HG02840 (cell line): Measurements from ENCODE around the gene PLEK.

Experiments used
- ATAC-seq: cut with Tn5 transposase; IDR thresholded peaks from one replicate; pipeline ENCODE4 v1.9.1; 2021; ENCODE audit warnings: mild to moderate bottlenecking, moderate library complexity, moderate number of reproducible peaks; ENCODE audit not compliant: unreplicated experiment, low FRiP score

The PLEK gene

DNA sequence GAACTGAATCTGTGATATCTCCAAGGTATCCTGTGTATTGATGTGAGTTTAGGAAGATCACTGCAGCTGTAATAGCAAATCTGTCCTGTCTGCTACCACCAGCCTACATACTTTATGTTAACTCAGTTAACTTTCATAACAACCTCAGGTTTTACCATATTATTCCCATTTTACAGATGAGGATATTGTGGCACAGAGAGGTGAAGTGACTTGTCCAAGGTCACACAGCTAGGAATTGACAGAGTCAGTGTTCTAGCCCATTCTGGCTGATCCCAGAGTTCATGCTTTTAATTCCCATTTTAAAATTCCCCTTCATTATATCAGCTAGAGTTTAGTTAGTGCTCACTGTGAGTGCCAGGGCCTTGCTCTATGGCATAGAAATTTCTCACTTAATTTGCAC, 49.4 kb downstream of the PLEK start:
- no peak for ATAC-seq

DNA sequence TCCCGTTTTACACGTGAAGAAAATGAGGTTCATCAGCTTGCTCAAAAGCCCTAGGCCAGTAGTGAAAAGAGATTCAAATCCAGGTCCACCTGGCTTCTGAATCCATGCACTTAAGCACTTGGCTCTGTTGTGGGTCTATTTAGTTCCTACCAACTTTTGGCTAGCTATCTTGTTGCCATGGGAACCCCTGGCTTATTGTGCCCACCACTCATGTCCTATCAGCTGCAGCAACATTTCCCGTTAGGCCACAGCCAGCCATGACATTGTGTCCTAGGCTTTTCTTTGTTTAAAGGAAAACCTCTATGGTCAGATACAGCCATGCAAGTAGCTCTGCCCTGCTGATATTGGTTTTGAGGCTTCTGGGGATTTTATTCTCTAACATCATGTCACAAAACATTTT, 49.8 kb downstream of the PLEK start:
- ATAC-seq = no peak

DNA sequence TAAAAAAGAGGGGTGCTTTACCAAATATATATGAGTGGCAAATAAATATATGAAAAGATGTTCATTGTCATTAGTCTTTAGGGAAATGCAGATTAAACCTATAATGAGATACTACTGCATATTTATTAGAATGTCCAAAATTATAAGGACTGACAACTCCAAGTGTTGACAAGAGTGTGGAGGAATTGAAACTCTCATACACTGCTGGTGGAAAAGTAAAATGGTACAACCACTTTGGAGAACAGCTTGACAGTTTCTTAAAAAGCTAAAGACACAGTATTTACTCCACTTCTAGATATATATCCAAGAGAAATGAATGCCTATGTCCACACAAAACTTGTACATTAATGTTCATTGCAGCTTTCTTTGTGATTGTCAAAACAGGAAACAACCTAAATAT, 50.4 kb downstream of the PLEK start:
- ATAC-seq = no peak

DNA sequence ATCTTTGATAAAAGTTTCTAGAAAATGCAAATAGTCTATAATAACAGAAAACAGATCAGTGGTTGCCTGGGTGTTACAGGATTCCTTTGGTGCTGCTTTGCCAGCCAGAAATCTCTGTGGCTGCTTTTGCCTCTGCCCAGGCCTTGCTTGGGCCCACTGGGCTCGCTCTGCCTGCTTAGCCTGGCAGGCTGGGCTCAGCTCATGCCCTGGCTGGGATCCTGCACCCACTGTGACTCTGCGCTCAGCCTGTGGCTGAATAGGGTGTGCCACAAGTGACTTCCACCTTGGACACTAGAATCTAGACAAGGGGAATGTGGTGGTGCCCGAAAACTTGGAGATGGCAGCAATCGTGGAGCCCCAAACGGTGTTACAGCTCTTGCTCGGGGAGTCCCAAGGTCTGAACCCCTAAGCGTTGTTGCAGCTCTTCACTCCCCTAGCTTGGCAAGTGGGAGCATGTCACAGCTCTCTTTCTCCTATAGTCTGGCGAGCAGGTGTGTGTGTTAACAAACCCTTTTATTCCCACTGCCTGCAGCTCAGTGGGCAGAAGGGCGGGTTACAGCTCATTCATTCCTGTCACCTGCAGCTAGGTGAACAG, 51.1 kb downstream of the PLEK start:
- ATAC-seq = no peak

DNA sequence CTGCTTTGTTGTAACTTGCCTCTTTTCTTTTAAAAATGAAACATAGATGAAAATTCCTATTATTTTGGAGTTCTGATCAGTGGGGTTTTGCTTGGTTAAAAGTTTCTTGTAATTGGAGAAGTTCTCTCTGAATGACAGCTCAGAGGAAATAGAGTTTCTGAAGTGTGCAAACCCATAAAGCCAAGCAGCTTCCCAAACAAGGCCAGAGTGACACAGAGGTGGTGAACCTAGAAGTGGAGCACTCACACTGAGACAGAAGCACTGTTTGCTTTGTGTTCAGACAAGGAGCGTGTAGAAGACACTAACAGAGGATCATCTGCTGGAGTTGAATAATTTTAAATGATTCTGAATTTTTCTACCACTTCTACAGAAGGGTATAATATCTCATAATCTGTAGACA, 52.8 kb downstream of the PLEK start:
- ATAC-seq = no peak

DNA sequence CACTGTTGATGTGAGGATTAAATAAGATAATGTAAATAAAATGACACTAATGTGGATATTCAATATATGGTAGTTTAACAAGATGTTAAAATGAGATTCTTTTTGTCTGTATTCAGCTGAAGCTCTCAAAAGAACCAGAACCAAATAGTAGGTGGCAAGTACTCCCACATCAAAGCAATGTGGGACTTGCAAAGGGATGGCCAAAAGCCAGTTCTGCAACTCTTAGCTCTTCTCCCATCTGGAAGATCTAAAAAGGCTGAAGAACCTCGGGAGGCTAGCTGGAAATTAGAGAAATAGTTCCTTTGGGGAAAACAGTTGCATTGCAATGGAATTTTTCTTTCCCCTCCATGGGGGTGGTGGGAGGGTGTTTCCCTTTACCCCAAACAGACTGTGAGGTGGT, 53.3 kb downstream of the PLEK start:
- no peak for ATAC-seq

DNA sequence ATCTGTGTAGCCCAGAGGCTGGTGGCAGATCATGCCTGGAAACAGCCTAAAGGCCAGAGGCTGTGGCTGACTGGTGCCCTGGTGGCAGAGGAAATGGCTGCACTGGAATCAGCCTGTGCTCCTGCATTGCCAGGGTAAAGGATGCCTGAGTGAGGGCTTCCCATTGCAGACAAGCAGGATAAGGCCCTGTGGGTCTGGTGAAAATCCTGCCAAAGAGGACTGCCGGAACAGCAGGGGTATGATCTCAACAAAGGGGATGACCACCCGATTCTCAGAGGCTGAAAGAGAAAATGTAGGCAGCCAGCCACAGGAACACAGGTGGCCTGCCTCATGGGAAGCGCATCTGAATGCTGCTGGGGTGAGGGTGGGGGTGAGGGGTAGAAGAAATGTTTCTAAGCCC, 53.8 kb downstream of the PLEK start:
- no peak for ATAC-seq

DNA sequence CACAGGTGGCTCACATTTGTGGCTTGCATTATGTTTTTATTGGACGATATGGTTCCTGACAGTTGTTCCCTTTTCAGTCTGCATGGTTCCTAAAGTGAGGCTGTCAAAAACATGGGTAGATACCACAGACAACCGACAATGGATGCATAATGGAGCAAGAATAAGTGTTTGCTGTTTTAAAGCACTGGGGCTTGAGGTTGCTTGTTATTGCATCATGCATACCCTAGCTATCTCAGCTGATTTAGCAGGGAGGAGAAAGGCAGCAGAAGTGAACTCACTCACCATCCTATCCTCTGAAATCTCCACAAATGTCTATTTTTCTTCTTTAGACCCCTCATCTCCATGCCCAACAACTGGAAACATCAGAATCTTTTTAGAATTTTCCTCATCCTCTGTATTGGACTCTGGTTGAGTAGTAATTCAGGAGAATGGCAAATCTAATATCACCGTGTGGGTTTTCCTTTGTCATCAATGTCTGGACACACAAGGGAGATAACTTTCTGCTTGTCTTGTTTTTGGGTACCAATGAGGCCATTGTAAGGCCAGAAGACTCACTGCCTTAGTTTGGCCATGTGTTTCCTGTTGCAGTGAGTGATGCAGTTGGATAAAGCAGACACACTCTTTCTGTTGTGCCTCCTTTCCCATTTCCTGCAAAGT, 55.3 kb downstream of the PLEK start:
- ATAC-seq = no peak

DNA sequence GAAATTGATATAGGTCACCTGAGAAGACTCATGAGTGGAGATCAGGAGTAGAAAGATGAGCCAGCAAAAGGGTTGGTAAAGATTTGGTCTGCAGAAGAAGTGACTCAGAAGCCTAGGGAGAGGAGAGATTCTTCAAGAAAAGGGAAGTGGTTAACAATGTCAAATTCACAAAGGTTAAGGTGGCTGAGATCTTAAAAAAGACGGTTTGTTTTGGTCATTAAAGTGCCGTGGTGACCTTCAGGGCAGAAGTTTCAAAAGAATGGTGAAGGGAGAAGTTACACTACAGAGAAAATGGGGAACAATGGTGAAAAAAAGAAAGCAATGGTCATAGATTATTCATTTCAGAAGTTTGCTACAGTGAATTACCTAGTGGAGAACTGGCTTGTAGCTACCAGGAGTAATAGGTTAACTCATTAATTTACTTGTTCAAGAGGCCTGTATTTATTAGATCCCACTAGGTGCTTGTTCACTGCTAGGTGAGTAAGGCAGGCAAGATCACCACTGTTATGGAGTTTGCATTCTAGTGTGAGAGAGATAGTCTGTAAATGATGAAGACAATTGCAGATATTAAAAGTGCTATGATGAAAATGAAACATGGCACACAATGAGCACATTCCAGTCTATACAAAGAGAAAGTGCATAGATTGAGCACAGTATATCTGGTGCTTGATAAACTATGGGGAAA, 59.0 kb downstream of the PLEK start:
- peak; percentile 70 for ATAC-seq

DNA sequence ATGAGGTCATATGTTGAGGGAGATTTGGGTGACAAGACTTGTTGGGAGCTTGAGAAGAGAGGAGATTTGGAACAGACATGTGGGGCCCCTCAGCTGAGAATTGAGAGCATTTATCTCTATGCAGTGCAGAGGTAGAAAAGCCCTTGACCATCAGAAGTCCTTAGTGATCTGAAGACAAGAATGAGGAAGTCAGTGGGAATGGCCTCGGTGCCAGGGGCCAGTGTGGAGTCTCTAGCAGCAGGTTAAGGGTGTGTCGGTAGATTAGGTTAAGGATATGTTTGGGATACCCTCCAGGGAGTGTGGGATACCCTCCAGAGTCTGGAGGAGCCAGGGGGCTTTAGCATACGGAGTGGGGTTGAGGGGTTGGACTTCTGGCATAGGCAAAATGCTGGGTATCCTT, 60.4 kb downstream of the PLEK start:
- ATAC-seq = no peak

DNA sequence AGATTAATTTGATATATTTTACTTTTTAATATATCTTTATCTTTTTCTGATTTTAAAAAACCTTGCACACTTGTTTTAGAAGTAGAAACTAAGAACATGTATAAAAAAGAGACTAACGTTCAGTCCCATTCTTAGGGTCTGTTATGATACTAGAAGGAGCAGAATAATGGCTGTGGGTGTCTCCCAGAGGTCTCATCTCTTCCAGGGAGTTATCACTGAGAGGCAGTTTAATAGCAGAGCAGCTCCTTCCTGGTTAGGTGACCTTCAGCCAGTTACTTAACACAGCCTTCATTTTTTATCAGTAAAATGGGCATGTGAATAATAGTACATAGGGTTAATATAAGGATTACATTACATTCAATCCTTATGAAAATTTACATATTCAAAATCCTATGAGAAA, 61.4 kb downstream of the PLEK start:
- no peak for ATAC-seq

DNA sequence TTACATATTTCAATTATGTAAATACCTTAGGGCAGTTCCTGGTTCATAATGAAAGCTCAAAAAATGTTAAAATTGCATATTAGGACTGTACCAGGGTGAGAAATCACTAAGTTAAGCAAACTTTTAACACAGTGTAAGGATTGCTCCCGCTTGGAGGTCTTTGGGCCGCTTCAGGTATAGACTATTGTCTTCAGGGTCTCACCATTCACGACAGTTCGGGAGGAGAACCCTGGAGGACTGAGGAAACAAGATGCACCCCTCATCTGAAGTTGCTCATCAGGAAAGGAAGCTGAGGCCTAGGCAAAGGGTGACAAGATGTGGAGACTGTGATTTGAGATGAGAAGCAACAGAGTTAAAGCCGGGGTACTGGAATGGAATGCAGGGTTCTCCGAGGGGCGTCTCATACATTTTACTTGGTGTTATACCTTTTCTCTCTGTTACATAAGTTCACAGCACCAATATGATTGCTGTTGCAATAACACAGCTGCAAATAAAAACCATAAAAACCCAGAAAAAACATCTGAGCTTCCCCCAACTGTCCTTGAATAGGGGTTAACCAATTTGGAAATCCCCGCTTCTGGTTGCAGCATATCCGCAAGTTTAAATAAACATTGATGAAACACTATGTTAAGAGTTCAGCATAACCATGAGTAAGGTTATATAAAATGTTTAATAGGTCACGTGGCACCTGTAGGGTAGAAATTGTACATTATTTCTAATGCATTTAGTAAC, 61.9 kb downstream of the PLEK start:
- ATAC-seq = no peak

DNA sequence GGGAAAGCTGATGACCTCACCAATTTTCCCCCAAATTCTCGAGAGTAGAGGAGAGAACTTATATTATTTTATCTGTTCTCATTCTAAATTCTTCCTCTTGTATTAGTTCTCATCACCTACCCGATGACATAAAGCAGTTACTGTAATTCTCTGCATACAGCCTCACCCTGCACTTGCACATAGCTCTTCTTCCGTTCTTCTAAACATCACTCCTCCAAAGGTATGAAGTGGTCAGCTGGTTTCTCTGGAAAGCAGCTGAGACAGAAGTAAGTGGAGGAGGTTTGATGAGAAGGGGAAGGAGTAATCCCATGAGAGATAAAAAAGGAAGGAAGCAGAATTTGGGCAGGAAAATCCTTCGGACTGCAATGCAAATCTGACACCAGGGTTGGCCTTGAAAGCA, 63.0 kb downstream of the PLEK start:
- no peak for ATAC-seq

DNA sequence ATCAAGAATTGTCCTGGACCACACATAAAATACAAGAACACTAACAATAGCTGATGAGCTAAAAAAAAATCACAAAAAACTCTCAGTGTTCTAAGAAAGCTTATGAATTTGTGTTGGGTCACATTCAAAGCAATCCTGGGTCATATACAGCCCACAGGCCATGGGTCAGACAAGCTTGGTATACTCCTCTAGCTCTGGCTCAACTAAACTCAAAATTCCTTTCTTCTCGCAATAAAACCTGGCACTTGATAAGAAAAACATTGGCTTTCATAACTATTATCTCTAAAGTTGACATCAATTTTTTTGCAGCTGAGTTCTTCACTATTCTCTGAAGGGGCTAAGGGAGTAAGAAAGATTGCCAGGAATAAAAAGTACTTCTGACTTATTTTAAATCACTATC, 63.7 kb downstream of the PLEK start:
- ATAC-seq = no peak

DNA sequence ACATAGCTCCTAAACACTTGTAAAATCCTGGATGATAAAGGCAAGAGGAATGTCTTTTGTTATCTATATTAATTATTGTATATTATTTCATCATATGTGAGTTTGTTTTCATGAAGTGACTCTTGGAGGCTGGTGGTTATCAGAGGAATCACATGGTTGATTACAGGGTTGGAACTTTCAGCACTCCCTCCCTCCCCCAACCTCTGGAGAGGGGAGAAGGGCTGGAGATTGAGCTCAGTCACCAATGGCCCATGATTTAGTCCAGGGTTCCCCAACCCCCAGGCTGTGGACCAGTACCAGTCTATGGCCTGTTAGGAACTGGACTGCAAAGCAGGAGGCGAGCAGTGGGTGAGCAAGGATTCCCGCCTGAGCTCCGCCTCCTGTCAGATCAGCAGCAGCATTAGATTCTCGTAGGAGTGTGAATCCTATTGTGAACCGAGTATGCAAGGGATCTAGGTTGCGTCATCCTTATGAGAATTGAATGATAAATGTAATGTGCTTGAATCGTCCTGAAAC, 64.3 kb downstream of the PLEK start:
- ATAC-seq = no peak

DNA sequence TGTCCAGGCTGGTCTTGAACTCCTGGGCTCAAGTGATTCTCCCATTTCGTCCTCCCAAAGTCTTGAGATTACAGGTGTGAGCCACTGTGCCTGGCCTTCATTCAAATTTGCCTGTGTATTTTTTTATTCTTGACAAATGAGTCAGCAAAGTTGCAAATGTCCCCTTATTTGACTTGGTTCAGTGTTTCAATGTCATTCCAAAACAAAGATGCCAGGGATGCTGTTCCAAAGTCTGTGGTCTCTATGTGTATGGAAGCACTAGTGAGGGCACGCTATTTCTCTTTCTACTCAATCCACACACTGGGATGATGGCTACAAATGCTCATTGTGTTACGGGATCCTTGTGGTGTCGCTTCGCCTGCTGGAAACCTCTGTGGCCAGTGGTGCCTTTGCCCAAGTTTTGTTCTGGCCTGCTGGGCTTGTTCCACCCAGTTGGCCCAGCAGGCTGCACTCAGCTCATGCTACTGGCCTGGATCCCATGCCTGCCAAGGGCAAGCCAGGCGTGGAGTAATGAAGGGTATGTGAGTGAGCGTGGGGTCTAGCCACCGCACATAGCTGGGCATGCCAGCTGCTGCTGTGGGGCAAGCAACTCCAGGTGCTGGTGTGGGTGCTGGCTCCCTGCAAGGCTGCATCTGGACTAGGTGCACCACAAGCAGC, 66.4 kb downstream of the PLEK start:
- ATAC-seq = no peak

DNA sequence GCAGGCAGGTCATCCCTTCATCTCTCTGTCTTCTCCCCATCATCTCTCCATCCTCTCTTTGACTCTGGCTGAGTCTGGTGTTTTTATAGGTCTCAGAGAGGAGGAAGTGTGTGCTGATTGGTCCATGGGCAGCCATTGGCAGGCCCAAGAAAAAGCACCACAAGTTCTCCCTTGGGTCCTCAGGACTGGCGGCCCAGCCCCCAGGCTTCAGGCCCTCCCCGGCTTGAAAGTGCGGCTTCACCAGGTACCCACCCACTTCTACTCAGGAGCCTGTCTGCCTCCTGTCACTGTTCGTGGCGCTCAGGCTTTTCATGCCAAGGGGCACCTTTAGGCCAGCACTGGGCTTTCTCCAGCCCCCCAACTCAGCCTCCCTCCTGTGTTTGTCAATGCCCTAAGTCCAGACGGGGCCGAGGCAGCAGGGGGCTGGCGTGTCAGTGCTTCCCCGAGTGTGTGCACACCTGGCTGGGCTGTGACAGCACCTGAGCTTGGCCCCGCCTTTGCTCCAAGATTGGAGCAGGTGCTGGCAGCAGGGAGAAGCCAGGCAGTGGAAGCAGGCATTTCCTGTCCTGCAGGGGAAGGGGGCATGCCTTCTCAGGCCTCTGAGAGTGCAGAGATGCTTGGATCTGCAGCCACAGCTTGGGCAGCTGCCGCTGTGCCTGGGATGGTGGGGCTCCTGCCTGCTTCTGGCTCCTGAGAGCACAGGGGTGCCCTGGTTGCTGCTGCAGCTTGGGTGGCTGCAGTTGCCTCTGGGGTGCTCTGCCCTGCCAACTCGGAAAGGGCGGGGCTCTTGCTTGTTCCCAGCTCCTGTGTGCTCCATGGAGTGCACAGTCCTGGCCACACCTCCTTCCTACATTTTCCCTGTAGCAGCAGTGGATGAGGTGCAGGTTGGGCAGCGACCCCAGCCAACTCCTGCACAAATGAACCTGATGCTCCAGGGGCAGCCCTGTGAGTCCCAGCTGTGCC, 67.9 kb downstream of the PLEK start:
- no peak for ATAC-seq

DNA sequence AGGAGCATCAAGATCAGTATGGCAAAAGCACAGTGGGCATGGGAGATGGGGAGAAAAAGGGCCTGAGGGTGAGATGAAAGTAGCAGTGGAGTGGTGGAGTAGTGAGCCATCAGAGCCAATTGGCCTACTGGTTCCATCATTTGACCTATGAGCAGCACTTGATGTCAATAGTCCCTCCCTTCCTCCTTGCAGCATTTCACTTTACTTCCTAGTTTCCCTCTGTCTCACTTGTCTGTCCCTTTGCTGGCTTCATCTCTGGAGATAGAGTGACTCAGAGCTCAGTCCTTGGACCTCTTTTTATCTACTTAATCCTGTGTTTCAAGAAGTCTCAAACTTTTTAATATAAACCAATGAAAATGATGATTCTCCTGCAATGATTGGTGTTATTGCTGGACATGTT, 69.9 kb downstream of the PLEK start:
- ATAC-seq = no peak

DNA sequence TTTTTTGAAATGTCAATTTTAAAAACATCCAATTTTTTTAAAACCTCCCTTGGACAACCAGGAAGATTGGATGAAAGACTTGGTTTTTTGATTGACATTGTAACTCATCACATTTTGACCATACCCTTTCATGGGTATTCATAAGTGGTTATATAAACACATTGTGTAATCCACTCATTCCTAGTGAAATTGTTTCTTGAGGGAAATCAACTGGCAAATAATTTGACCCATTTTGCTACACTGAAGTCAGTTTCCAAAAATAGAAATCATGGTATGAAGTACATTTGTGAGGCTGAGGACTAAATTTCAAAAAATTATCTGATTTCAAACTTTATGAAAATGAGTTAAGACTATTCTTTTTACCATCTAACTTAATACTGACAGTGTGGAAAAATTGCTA, 70.5 kb downstream of the PLEK start:
- ATAC-seq = no peak

DNA sequence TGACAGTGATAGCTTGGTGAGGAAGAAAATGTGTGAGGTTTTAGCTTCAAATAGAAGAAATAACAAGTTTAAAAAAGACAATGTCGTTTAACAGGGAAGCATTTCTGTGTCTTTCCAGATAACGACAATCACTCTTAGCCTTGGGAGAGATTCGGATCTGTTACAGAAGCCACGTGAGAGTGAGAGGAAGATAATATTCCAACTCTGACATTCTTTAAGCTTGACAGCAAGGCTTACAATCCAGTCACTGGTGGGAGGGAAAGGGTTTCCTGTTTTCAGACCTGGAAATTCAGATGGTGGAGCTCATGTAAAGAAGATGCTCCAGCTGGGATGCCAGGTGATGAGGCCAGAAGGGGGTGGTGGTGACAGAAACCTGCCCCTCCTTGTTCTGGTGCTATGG, 71.2 kb downstream of the PLEK start:
- ATAC-seq = no peak
